Duodenal mucosa (tissue), 2 donors: ENCODE measurements around the gene LIN28B.
"Not testable (repeated sequence)": the region's sequence is repeated elsewhere in the genome, so short reads cannot be mapped to it uniquely, and the experiment has no call there.

Experiments
- H3K27ac ChIP-seq: one replicate; pipeline ENCODE4 v1.7.0; 2013; ENCODE audit warnings: low read depth, low read length
- H3K27me3 ChIP-seq, 2 donors: one replicate each; pipeline ENCODE4 v1.7.0; 2013; ENCODE audit warnings: low read length in 2 of 2, control low read depth in 1 of 2; ENCODE audit not compliant: insufficient read depth in 2 of 2, control insufficient read depth in 1 of 2
- H3K36me3 ChIP-seq, 2 donors: one replicate each; pipeline ENCODE4 v1.7.0; 2013; ENCODE audit warnings: low read length in 2 of 2, control low read depth in 1 of 2; ENCODE audit not compliant: insufficient read depth in 2 of 2, control insufficient read depth in 1 of 2
- H3K4me1 ChIP-seq, 2 donors: one replicate each; pipeline ENCODE4 v1.7.0; 2013; ENCODE audit warnings: low read length in 2 of 2, control low read depth in 1 of 2; ENCODE audit not compliant: insufficient read depth in 2 of 2, control insufficient read depth in 1 of 2
- H3K4me3 ChIP-seq, 2 donors: one replicate each; pipeline ENCODE4 v1.7.0; 2013; ENCODE audit warnings: low read length in 2 of 2, low read depth in 1 of 2
- H3K9ac ChIP-seq, 2 donors: one replicate each; pipeline ENCODE4 v1.7.0; 2013; ENCODE audit warnings: low read length in 2 of 2, low read depth in 1 of 2
- H3K9me3 ChIP-seq, 2 donors: one replicate each; pipeline ENCODE4 v1.7.0; 2013; ENCODE audit warnings: low read length in 2 of 2, control low read depth in 1 of 2; ENCODE audit not compliant: control insufficient read depth in 1 of 2

LIN28B gene

DNA sequence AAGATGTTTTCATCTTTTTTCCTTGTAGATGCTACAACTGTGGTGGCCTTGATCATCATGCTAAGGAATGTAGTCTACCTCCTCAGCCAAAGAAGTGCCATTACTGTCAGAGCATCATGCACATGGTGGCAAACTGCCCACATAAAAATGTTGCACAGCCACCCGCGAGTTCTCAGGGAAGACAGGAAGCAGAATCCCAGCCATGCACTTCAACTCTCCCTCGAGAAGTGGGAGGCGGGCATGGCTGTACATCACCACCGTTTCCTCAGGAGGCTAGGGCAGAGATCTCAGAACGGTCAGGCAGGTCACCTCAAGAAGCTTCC lies 121.4 kb downstream of the LIN28B start:
- Histone ChIP-seq H3K4me1 (no peaks in the 10 kb centered on the region), H3K27ac (no peak overlapping the region), H3K9ac (no peak overlapping the region), H3K4me3 (no peak overlapping the region), H3K9me3 (no peaks in the 10 kb centered on the region), H3K36me3 (no peaks in the 10 kb centered on the region), H3K27me3 (no peaks in the 10 kb centered on the region)

DNA sequence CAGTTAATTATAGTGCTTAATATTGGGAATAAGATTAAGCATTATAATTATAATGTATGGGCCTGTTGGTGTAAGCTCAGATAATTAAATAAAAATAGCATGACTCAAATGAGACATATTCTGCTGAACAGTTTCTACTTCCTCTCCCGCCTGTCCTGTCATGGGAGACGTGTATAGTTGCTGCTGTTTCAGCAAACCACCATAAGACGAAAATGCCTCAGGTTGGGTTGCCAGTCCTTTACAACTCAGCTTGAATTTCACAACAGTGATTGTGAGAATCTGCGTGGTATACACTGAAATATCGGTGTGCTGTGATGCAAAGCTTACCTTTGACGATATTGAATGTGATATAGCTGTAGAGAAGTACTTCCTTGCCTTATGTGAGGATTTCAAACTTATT lies 123.4 kb downstream of the LIN28B start:
- Histone ChIP-seq H3K36me3 (no peaks in the 10 kb centered on the region), H3K4me3 (no peak overlapping the region), H3K27ac (no peak overlapping the region), H3K9ac (no peak overlapping the region), H3K27me3 (no peaks in the 10 kb centered on the region), H3K4me1 (no peaks in the 10 kb centered on the region), H3K9me3 (no peaks in the 10 kb centered on the region)

DNA sequence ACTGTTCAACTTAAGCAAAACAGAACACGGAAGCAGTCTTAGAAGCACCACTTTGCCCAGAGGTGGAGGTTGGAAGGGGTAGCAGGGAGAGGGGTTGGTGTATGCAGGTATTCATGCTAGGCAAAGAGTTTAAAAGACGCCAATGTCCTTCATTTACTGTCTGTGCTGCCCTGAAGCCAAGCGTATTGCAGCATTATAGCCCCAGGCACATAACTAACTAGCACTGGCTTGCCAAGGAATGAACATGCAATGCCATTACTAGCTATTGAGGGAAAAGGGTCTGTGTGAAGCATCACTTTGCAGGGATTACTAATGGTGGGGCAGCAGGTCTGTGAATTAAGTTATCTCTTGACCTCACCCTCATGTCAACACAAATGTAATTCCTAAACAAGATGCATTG lies 124.8 kb downstream of the LIN28B start:
- H3K4me3 ChIP-seq, H3K27me3 ChIP-seq, H3K9me3 ChIP-seq, H3K4me1 ChIP-seq, H3K27ac ChIP-seq, H3K36me3 ChIP-seq, H3K9ac ChIP-seq: not testable (repeated sequence)

DNA sequence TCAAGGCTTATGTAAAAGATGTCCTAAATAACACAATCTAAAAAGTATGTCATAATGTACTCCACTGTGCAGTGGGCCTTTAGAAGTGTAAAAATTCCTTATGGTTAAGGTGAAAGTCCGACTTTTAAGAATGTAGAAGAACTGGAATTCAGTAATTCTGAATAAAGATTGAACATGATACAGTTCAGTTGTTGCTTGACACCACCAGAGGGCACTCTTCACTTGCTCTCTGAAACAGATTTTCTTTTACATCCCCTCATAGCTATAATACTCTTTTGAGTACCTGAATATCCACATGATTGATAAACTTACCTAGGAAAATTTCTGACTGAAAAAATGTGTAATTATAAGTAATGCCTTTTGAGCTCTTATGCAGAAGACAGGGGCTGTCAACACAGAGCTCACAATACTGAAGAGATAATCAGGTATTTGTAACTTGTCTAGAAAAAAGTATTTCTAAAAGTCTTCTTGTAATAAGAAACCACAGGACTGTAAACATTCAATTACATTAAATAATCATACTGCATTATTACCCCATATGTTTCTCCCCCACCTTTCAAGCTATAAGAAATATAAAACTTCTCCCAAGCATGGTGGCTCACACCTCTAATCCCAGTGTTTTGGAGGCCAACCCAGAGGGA lies 130.8 kb downstream of the LIN28B start:
- no peak overlapping the region for H3K9ac ChIP-seq
- H3K27me3 ChIP-seq, result no peaks in the 10 kb centered on the region
- no peak overlapping the region for H3K27ac ChIP-seq

DNA sequence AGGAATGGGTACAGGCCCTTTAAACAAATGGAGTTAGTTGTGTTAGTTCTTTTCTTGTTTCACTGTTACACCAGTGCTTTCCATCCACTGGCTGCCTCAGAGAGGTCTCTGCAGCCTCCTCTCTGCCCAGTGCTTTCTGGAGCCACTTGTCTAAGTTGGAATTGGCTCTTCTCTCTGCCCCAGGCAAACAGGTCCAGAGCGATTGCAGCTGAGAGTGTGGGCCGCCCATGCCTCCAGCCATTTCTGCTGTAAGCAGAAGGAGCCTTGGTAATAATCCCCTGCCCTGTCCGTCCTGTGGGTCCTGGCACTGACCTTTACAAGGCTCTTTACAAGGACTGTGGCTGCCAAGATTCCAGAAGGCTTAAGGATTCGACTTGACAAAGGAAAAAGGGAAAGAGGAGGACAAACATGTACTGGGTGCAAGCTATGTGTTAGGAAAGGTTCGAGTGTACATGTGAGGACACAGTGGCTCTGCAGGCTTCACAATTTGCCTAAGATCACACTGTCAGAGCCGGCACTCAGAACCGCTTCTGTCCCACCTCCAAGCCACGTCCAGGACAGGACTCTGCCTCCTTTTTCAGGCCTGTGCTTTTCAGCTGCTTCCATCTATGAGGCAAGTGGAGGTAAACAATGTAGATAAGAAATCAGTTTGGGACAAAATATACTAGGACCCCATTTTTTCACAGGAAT lies 134.4 kb downstream of the LIN28B start:
- H3K9me3 ChIP-seq, result no peaks in the 10 kb centered on the region
- H3K9ac ChIP-seq, result no peak overlapping the region
- H3K27ac ChIP-seq, result no peak overlapping the region
- peaks cover 0 to 5% of the 10 kb centered on the region in 2 donors for H3K4me1 ChIP-seq
- no peak overlapping the region for H3K4me3 ChIP-seq
- H3K27me3 ChIP-seq, result no peaks in the 10 kb centered on the region
- H3K36me3 ChIP-seq, result no peaks in the 10 kb centered on the region

More for the DNA sequence above, 130.8 kb downstream of the LIN28B start:
- Histone ChIP-seq H3K9me3 (no peaks in the 10 kb centered on the region), H3K4me3 (no peak overlapping the region), H3K4me1 (no peaks in the 10 kb centered on the region), H3K36me3 (no peaks in the 10 kb centered on the region)

DNA sequence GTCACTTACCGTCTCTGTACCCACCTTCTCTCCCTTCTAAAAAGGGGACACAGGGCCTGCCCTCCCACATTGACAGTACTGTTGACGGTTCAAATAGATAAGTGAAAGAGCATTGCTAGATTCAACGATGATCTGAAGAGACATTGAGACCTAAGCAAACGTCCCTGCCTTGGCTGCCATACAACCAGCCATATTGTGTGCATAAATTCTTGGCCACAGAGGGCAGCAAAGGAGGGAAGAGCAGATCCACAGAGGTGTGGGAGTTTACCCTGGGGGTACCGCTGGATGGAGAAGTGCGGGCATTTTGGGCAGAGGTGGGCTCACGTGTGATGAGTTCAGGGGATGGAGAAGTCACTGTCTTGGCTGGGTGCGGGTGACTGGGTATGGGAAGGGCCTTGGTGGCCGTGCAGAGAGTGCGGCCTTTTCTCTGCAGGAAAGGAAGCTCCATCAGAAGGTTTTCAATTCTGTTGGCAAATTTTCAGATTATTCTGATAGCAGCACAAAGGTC lies 137.3 kb downstream of the LIN28B start:
- no peaks in the 10 kb centered on the region for H3K27me3 ChIP-seq
- H3K9me3 ChIP-seq, result no peaks in the 10 kb centered on the region
- H3K27ac ChIP-seq, result no peak overlapping the region
- no peaks in the 10 kb centered on the region for H3K36me3 ChIP-seq
- peaks cover 5 to 12% of the 10 kb centered on the region in 2 donors for H3K4me1 ChIP-seq
- no peak overlapping the region for H3K9ac ChIP-seq
- no peak overlapping the region for H3K4me3 ChIP-seq

DNA sequence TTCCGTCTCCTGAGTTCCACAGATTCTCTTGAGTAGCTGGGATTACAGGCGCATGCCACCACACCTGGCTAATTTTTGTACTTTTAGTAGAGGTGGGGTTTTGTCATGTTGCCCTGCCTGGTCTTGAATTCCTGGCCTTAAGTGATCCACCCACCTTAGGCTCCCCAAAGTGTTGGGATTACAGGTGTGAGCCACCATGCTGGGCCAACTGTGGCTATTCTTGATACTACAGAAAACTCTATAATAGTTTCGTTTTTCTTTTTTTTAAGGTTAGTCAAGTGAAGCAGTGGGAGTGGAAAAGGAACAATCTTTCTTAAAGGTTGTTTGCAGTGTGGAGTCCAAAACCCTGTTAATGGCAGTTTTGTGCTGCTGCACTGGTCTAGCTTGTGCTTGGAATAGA lies 138.2 kb downstream of the LIN28B start:
- H3K27me3 ChIP-seq, result no peaks in the 10 kb centered on the region
- H3K4me3 ChIP-seq, result no peak overlapping the region
- H3K9ac ChIP-seq, result no peak overlapping the region
- no peaks in the 10 kb centered on the region for H3K9me3 ChIP-seq
- no peak overlapping the region for H3K27ac ChIP-seq
- peaks cover 5 to 12% of the 10 kb centered on the region in 2 donors for H3K4me1 ChIP-seq
- H3K36me3 ChIP-seq, result no peaks in the 10 kb centered on the region

DNA sequence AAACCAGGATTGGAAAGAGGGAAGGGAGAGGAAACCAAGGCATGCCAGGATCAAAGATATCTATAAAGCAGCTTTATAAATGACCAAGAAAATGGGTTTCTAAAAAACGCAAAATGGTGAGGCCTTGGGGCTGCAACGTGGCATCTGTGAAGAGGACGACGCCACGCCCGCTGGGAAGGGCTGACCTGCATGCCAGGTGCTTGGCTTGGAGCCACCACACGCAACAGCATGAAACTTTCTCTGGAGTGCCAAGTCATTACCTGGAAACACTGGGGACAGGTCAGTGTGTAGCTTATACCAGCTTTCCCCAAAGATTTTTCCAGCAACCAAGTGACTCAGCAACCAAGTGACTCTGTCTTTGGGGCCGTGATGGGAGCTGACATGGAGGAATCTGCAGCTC lies 140.4 kb downstream of the LIN28B start:
- Histone ChIP-seq H3K4me1 (peaks cover 5 to 12% of the 10 kb centered on the region in 2 donors), H3K4me3 (no peak overlapping the region), H3K36me3 (no peaks in the 10 kb centered on the region), H3K27ac (no peak overlapping the region), H3K9me3 (no peaks in the 10 kb centered on the region), H3K9ac (no peak overlapping the region), H3K27me3 (no peaks in the 10 kb centered on the region)

DNA sequence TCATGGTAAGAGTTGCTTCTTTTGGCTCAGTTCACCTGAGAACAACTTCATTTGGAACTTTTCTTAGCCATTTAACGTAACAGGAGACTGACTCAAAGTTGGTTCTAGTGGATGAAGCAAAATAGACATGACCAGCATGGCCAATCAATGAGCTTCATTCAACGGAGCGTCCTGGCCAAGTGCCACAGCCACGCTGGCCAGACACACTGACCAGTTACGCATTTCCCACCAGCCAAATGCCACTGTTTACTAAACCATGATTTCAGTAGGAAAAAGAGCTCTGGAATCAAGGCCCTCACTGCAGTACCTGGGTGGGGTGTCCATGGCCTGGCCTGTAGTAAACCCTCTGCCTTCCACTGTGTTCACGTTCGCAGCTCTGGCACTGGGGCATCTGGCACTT lies 142.5 kb downstream of the LIN28B start:
- H3K27ac ChIP-seq, result no peak overlapping the region
- no peaks in the 10 kb centered on the region for H3K9me3 ChIP-seq
- peaks cover 5 to 8% of the 10 kb centered on the region in 2 donors for H3K4me1 ChIP-seq
- H3K36me3 ChIP-seq, result no peaks in the 10 kb centered on the region
- H3K27me3 ChIP-seq, result no peaks in the 10 kb centered on the region
- no peak overlapping the region for H3K4me3 ChIP-seq
- no peak overlapping the region for H3K9ac ChIP-seq

DNA sequence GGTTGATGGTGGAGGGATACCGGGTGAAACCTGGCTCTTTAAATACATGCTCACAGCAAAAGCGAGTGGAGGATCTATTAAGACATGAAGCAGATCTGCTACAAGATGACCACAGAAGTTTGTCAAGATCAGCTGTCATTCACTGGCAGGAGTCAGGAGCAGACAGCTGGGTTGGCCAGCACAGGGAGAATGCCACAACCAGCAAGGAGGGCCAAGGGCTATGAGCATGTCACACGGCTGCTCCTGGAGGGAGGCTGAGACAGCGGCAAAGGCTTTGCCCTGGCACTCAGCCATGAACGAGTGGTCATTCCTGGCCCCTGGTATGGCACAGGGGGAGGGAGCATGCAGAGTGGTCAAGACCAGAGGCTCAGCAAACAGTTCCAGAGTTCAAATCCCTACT lies 145.3 kb downstream of the LIN28B start:
- H3K4me3 ChIP-seq, result no peak overlapping the region
- H3K9ac ChIP-seq, result no peak overlapping the region
- H3K27me3 ChIP-seq, result no peaks in the 10 kb centered on the region
- H3K36me3 ChIP-seq, result no peaks in the 10 kb centered on the region
- no peak overlapping the region for H3K27ac ChIP-seq
- H3K4me1 ChIP-seq, result peaks cover 4 to 5% of the 10 kb centered on the region in 2 donors
- H3K9me3 ChIP-seq, result no peaks in the 10 kb centered on the region
